ENCODE measurements around the gene STK25. TPM values are rescaled to one million over a fixed set of nuclear protein-coding genes. Genes with fewer than 3 reads are reported as not detected.

STK25 gene
- total RNA-seq, 1 donor = 171 TPM

DNA sequence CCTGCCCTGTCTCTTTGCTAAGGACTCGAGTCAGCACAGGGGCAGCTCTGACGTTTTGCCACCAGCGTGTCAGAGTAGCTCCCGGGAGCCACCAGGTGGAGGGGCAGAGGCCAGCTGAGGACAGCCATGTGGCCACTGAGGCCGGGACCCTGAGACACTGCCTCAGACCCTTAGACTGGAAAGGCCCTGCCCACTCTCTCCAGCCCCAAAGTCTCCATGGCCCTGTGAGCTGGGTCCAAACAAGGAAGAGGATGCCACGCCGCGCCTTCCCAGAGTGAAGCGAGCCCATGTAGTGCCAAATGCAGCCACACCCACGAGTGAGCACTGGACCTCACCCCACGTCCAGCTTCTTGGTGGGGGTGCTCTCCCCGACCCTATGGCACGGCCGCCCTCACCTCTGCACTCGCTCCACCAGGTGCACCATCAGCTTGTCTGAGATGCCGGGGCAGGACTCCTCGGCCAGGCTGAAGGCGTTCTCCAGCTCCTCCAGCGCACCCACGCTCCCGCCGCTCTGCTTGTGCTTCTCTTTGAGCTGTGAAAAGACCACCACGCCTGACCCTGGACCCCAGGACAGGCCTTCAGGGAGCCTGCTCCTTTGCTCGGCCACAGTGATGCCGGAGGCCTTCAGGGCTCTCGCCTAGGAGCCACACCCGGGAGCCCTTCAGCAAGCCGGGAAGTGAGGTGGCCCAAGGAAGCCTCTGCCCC, 12.2 kb downstream of the STK25 start:
- DNase-seq (ENCODE audit: low read depth in 2 of 3, low spot score in 2 of 3) = no peak

DNA sequence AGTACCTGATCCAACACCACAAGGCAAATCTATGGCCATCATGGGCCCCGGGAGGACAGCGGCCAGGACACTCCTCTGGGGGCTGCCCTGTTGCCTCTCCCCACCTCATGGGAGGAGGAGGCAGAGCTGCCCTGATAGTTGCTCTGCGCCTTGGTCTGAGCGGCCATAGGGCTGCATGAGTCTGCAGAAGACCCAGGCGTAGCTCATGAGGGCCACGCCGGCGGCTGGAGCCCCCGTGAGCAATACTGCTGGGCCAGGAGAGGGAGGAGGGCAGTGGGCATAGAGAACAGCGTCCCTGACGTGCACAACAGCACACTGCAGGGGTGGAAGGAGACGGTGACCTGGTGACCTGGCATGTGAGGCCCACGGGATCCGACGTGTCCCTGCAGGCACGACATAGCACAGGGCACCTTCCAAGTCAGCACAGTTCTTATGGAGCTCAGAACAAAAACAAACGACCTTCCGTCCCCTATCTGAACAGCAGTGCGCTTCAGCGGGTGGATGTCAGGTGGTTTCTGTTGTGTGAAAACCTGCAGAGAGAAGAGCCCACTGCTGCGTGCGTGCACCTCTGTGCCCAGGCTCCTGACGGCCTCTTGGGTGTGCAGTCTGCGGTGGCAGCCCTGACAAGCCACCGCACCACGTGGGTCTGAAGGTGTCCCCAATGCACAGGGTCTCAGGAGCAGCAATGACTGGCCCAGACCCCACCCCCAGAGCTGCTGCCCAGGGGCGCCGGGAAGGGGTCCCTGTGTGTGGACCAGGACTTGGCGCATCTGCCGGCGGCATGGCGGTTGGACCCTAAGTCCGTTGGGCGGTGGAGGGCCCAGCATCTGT, 13.0 kb downstream of the STK25 start:
- no peak for DNase-seq (ENCODE audit: low read depth in 2 of 3, low spot score in 2 of 3)

DNA sequence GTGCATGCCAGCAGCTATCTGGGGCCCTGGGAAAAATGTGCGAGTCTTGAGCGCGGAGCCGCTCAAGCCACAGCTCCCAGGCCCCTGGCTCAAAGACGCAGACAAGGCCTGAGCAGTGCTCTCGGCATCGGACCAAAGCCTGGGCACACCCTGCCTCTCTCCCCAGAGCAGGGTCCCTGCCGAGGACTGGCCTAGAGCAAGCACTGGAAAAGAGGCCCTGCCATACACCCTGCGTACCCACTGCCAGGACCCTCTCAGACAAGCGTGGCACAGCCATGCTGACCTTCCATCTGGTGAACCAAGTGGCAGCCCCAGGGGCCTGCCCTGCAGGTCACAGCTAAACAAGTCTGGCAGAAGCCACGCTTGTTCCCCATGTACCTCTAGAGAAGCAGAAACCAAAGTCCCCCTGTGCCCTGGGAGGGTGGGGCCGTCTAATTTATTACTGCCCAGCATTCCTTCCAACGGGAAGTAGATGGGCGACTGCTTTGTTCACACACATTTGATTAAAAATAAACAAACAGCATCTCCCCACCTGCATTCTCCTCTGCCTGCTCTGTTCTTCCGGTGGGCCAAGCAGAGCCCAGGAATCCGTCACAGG, 14.0 kb downstream of the STK25 start:
- no peak for DNase-seq (ENCODE audit: low read depth in 2 of 3, low spot score in 2 of 3)

DNA sequence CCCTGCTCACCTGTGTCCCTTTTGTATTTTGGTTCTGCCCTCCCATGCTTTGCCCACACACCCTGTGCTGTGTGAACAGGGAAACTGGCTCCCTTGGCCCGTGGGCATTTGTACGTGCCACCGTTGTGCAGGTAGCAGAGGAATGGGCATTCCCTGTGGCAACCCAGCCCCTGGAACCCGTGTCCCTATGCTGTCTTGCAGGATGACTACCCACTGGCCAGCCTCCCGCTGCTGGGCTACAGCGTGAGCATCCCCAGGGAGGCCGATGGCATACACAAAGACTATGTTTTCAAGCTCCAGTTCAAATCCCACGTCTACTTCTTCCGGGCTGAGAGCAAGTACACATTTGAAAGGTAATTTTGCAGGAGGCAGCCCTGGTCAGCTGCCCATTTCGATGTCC, 15.3 kb downstream of the STK25 start:
- DNase-seq (ENCODE audit: low read depth in 2 of 3, low spot score in 2 of 3) = no peak

DNA sequence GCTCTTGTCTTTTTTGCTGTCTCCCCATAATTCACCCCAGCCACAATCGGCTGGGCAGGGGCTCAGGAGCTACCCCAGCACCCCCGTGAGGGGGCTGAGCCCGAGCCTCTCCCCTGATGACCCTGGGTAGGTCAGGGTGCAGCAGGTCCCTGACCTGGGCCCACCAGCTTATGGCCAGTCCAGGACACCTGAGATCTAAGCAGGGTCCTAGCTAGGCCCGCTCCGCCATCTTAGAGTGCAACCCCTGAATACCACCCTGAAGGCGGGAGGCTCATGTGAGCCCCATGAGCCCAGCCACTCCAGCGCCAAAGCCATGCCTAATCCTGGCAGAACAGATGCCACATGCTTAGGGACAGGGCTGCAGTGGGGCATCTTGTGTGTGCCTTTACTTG, 16.2 kb downstream of the STK25 start:
- DNase-seq (ENCODE audit: low read depth in 2 of 3, low spot score in 2 of 3) = no peak

DNA sequence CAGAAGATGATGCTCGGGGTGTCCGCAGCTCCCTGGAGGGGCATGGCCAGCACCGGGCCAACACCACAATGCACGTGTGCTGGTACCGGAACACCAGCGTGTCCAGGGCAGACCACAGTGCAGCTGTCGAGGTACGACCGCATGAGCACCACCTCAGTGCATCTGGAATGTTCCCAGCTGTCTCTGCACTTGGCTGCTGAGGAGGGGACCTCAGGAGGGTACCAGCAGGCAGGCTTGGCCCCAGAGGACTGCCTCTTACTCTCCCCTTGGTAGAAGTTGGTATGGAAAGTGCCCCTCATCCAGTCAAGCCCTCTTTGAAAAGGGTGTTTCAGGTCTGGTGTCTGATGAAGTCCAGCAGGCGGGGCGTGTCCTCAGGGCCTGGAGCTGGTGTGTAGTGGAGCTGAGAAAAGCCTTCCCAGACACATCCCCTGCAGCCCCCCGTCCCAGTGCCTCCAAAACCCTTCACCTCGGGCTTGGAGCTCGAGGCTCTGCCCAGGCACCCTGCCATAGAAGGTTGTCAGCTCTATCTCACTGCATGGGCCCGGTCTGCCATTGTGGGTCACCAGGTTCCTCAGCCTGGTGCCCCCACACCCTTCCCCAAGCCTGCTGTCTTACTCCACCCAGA, 16.7 kb downstream of the STK25 start:
- DNase-seq (ENCODE audit: low read depth in 2 of 3, low spot score in 2 of 3) = no peak

DNA sequence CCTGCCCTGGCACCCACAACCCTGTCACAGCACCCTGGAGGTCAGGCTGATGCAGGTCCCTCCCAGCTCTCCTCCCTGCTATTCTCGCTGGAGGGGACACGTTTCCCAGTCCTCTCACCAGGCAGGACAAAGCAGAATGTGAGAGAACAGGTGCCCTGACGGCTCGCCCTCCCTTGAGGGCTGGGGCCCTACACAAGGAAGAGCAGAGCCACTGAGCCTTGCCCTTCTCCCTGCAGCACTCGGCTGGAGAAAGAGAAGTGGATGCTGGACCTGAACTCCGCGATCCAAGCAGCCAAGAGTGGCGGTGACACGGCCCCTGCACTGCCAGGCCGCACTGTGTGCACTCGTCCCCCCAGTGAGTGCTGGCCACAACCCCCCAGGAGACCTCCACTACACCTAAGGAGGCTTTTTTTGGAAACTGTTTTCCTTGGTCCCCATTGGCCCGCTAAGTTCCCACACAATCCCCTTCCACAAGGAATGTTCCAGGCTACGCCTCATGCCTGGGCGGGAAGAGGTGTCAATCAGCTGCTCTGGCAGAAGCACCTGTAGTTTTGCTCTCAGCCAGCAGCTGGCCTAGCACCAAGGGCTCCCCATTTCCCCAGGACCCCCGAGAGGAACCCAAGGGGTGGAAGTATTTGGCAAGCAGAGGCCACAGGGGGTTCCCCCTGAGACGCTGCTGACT, 17.4 kb downstream of the STK25 start:
- no peak for DNase-seq (ENCODE audit: low read depth in 2 of 3, low spot score in 2 of 3)

DNA sequence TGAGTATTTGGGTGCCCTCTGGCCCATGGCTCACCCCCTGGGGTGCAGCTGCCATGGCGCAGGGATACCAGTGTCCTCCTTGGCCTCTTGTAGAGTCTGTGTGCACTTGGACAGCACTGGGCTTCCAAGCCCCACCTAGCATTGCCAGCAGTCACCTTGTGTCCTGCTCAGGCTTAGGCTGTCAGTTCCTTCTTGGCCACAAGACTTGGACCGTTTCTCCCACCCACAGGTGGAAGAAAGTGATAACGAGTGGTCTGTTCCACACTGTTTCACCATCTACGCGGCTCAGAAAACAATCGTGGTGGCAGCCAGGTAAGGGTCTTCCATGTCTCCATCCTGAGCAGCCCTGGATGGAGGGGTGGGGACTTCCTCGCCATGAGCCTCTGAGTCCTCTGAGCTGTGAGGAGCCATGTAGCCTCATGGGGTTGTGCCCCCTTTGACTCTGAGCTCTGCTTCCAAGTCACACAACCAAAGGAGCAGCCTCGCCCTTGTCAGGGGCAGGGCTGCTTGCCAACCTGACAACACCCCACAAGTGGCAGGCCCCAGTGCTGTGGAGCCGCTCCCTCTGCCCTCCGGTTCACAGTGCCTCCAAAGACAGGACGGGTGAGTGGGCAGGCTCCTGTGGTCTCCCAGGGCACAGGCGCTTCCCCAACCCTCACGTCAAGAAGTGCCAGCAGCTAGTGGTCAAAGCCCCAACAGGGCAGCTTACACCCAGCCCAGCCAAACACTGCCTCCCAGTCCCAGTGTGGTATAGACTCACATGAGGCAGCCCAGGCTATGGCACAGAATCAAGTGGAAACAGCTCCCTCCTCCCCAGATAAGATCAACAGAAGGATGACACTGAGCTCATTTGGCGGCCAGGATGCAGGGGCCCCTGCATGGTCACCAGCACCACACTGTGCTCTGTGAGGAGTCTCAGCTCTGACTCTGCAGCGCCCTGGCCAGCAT, 18.4 kb downstream of the STK25 start:
- peak in 1 of 3 donors; percentile 15 for DNase-seq (ENCODE audit: low read depth in 2 of 3, low spot score in 2 of 3)

DNA sequence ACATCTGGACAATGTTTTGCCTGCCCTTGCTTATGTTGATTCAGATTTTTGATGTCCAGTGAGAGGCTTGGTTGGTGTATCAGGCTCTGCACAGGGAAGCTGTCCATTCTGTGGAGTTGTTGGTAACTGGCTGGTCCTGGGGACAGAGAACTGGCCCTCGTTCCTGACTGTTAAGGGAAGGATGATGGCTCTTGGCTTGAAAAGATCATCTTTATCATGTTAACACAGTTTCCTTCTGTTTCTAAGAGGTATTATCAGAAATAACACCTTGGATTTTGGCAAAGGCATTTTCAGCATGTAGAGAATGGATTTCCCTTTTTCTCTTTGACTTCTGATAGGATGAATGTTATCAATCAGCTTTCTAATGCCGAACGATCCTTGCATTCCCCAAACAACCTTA, 19.3 kb downstream of the STK25 start:
- no peak for DNase-seq (ENCODE audit: low read depth in 2 of 3, low spot score in 2 of 3)

DNA sequence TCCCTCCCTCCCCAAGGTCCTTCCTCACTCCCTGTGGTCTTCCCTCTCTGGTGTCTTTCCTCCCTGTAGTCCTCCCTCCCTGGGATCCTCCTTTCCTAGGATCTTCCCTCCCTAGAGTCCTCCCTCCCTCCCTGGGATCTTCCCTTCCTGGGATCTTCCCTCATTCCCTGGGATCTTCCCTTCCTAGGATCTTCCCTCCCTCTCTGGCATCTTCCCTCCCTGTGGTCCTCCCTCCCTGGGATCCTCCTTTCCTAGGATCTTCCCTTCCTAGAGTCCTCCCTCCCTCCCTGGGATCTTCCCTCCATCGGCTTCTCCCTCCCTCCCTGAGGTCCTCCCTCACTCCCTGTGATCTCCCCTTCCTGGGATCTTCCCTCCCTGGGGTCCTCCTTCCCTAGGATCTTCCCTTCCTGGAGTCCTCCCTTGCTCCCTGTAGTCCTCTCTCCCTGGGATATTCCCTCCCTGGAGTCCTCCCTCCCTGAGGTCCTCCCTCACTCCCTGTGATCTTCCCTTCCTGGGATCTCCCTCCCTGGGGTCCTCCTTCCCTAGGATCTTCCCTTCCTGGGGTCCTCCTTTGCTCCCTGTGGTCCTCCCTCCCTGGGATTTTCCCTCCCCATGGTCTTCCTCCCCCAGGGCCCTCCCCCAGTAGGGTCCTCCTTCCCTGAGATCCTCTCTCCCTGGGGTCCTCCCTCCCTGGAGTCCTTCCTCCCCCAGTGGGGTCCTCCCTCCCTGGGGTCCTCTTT, 23.0 kb downstream of the STK25 start:
- DNase-seq (ENCODE audit: low read depth in 2 of 3, low spot score in 2 of 3) = no peak

DNA sequence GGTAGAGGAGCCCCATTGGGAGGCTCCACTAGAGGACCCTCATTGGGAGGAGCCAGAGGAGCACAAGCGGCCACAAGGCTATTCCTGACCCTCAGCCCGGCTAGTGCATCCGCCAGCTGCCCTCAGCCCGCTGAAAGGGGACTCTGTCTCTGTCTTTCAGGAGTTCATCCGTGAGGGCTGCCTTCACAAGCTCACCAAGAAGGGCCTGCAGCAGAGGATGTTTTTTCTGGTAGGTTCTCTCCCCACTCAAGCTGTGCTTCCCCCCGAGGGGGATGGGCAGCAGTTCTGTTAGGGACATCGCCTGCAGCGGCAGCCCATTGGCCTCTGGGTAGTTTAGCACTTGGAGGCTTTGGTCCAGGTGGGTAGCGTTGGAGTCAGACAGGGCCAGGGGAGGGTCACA, 25.1 kb downstream of the STK25 start:
- no peak for DNase-seq (ENCODE audit: low read depth in 2 of 3, low spot score in 2 of 3)

DNA sequence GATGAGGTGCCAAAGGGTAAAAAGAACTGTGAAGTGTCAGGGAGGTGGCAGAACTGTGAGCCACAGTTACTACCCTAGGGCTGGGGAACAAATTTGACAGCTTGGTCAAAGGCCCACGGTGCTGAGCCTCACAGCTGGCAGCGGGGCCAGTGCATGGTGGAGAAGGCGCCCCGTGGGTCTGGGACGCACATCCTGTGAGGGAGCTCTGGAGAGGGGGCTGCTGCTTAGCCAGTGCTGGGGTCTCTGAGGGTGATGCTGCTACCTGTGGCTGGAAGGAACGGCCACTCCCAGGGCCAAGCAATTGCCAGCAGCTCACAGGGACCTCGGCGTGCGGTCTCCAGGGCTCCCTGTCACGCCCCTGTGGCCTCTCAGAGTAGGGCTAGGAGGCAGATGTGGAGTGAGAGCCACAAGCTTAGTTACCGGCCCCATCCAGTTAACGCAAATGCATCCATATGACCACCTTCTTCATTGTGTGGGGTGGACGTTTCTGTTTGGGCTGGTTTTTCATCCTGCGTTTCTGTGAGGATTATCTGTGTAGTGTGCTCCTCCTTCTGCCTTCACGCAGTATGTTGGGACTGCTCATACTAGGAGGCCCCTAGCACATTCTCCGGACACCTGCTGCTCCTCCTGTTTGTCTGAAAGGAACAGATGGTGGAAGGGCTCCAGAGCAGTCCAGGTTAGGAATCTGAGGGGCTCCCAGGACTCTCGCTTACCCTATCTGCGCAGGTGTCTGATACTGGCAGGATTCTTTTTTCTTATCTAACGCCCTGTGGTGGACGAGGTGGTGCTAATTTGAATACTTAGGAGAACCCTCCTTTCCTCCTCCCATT, 26.0 kb downstream of the STK25 start:
- no peak for DNase-seq (ENCODE audit: low read depth in 2 of 3, low spot score in 2 of 3)

DNA sequence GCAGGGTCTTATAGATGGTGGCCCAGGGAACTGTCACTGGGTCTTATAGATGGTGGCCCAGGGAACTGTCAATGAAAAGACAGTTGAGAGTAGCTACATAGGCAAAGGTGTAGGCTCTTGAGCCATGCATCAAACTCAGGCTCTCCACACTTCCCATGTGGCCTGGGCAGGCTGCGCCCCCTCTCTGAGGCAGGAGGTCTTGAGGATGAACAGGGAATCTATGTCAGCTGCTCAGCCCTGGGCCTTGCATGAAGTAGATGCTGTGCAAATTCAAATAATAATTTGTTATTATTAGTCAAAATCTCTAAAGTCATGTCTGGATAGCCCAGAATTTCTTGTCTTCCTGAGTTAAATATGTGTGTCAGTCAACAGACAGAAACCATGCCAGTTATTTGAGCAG, 26.7 kb downstream of the STK25 start:
- no peak for DNase-seq (ENCODE audit: low read depth in 2 of 3, low spot score in 2 of 3)

DNA sequence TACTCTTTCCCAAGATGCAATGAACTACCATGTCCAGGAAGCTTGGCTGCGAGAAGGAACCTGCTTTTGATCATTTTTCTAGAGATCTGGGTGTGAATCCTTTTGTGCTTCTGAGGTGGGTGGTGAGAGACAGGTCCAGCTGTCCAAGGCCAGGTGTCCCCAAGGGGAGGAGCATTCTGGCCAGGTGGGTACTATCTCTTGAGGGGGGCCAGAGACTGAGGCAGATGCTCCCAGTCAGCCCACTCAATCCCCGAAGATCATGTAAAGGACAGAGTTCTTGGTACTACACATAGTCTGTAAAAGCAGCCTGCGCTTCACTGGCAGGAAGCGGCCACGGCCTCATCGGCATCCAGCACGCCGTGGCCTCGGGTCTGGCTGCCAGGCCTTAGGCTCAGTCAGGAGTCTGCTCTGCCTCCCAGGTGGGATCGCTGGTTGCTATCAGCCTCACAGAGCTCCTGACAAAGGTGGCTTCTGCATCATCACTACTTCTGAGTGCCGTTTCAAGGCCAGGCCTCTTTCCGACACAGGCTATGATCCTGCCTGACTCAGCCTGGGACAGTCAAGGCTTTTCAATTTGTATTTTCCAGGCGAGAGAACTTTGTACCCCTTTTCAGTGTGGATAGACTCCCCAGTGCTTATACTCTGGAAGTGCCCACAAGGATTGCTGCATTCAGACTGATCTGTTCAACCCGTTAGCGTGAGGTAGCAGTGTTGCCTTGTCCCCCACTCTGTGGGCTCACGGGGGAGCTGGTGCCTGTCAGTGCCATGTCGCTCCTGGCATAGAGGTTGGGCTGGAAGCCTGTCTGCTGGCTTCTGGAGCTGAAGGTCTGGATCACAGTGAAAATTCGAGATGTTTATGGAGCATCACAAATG, 29.1 kb downstream of the STK25 start:
- DNase-seq (ENCODE audit: low read depth in 2 of 3, low spot score in 2 of 3) = no peak

DNA sequence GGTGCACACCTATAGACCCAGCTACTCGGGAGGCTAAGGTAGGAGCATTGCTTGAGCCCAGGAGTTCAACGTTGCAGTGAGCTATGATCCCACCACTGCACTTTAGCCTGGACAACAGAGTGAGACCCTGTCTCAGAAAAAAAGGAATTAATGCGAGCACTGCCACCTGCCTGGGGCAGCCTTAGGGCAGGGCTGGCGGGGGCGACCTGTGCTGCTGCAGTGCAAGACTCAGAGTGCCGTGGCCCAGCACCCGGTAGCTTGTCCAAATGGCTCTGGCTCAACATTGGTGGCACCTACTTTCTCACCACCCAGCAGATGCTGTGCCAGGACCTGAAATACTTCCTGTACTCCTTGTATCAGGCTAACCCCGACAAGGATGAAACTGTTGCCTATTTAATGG, 30.2 kb downstream of the STK25 start:
- no peak for DNase-seq (ENCODE audit: low read depth in 2 of 3, low spot score in 2 of 3)

DNA sequence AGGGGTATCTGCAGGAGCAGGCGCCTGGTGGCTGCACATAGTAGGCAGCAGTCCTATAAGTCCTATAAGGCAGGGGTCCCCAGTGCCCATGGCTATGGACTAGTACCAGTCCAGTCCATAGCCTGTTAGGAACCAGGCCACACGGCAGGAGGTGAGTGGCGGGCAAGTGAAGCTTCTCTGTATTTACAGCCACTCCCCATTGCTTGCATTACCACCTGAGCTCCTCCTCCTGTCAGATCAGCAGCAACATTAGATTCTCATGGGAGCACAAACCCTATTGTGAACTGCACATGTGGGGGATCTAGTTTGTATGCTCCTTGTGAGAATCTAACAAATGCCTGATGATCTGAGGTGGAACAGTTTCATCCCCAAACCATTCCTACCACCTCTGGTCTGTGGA, 33.1 kb downstream of the STK25 start:
- no peak for DNase-seq (ENCODE audit: low read depth in 2 of 3, low spot score in 2 of 3)

DNA sequence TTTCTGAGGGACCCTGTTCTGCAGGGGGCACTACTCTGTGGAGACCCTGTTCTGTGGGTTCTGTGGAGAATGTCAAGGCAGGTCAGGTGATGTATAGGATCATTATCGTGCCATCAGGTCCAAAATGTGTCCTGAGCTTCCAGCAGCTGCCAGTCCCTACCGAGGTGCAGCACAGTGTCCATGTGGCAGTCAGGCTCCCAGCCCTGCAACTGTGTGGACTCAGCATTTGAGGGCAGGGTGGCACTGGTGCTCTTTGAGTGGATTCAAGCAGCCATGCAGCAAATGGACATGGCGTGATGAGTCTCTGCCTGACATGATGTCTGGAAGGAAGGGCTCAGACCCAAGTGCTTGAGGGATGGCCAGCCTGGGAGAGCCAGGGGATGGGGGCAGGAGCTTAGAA, 35.0 kb downstream of the STK25 start:
- no peak for DNase-seq (ENCODE audit: low read depth in 2 of 3, low spot score in 2 of 3)

All from hematopoietic multipotent progenitor cell (in vitro differentiated cells).